Measurements from ENCODE around the gene MACROD2. TPM values are rescaled to one million over a fixed set of nuclear protein-coding genes. Genes with fewer than 3 reads are reported as not detected.

The MACROD2 gene
- total RNA-seq, 1 experiment from 2014 or later, result 3.7 TPM

- Histone ChIP-seq H3K4me1 (ENCODE audit: control insufficient read depth in 1 of 2, insufficient read depth in 2 of 2, low read length in 2 of 2) (no peaks in the 10 kb centered on the region), H3K27ac (ENCODE audit: low read depth, low read length) (no peak overlapping the region), H3K36me3 (ENCODE audit: control insufficient read depth in 1 of 2, insufficient read depth in 2 of 2, low read length in 2 of 2) (no peaks in the 10 kb centered on the region), H3K9ac (ENCODE audit: low read length) (no peak overlapping the region), H3K4me2 (ENCODE audit: low read length) (no peak overlapping the region), H3K9me3 (ENCODE audit: control insufficient read depth in 1 of 2, insufficient read depth in 1 of 2, low read depth in 1 of 2, low read length in 2 of 2) (no peaks in the 10 kb centered on the region), H3K79me2 (ENCODE audit: insufficient read depth, low read length) (no peaks in the 10 kb centered on the region), H3K4me3 (replicated peaks in 1 of 2; ENCODE audit: low read depth in 1 of 2, low read length in 2 of 2) (no peak overlapping the region), H2AFZ (ENCODE audit: low read depth, low read length, poor library complexity, severe bottlenecking) (no peak overlapping the region), H3K27me3 (ENCODE audit: insufficient read depth, low read length) (no peaks in the 10 kb centered on the region), H3K9me2 (ENCODE audit: insufficient read depth) (no peaks in the 10 kb centered on the region), H4K20me1 (ENCODE audit: insufficient read depth) (no peaks in the 10 kb centered on the region)
- ChIA-PET POLR2A (no interaction called here), RAD21 (ENCODE audit: low non-redundant PET in 1 of 2, low total read pairs in 2 of 2, uncharacterized antibody in 2 of 2, unreplicated experiment in 2 of 2) (no interaction called here), CTCF (no interaction called here)
- DNase-seq (ENCODE audit: low read depth, low spot score) (no peak), ATAC-seq (no peak)
- intact Hi-C loops (cut with micrococcal nuclease), result no loop called here
- BruUV-seq (replicated peaks), result no TSS peak
- TF ChIP-seq ATF3 (IDR thresholded peaks at IDR 0.05), result no peak
- TF ChIP-seq SP1 (IDR thresholded peaks at IDR 0.05; ENCODE audit: low read depth), result no peak
- TF ChIP-seq CEBPB (IDR thresholded peaks at IDR 0.05; ENCODE audit: low read depth), result no peak
- TF ChIP-seq JUND (IDR thresholded peaks at IDR 0.05), result no peak
- no peak for TF ChIP-seq TCF7L2 (IDR thresholded peaks at IDR 0.05; ENCODE audit: borderline replicate concordance, extremely low read depth, insufficient read depth, insufficient read length)
- no peak for TF ChIP-seq POLR2A (IDR thresholded peaks at IDR 0.05; ENCODE audit: borderline replicate concordance, extremely low read depth, insufficient read depth, insufficient read length)
- no peak for TF ChIP-seq YY1 (IDR thresholded peaks at IDR 0.05; ENCODE audit: extremely low read depth, insufficient replicate concordance, low read depth, low read length)
- TF ChIP-seq RAD21 (IDR thresholded peaks at IDR 0.05; ENCODE audit: low read depth), result no peak
- TF ChIP-seq CTCF (IDR thresholded peaks at IDR 0.05 in 2 of 3, conservative IDR thresholded peaks at IDR 0.05 in 1 of 3; ENCODE audit: borderline replicate concordance in 1 of 3, insufficient read depth in 1 of 3, low read depth in 2 of 3, low read length in 2 of 3), result no peak
- TF ChIP-seq SRF (IDR thresholded peaks at IDR 0.05; ENCODE audit: low read depth), result no peak
- no peak for TF ChIP-seq ELF1 (IDR thresholded peaks at IDR 0.05; ENCODE audit: borderline replicate concordance, low read depth)
- TF ChIP-seq ZNF274 (IDR thresholded peaks at IDR 0.05; ENCODE audit: low read depth, low read length), result no peak
- no peak for TF ChIP-seq ZFX (IDR thresholded peaks at IDR 0.05)
- no peak for TF ChIP-seq EGR1 (IDR thresholded peaks at IDR 0.05; ENCODE audit: low read depth)
- TF ChIP-seq EZH2phosphoT487 (IDR thresholded peaks at IDR 0.05; ENCODE audit: borderline replicate concordance), result no peak
- TF ChIP-seq EZH2 (IDR thresholded peaks at IDR 0.05), result no peak
- TF ChIP-seq POLR2AphosphoS5 (IDR thresholded peaks at IDR 0.05; ENCODE audit: low read depth, low read length), result no peak
- TF ChIP-seq REST (IDR thresholded peaks at IDR 0.05; ENCODE audit: low read depth), result no peak
These were observed 503.5 kb downstream of the MACROD2 start for GRCh38 chr20:14498772-14499171.

Data from HCT116 (cell line).